GM21825 (cell line): ENCODE data around the gene MPP1.

ENCODE experiments used
- ATAC-seq: cut with Tn5 transposase; IDR thresholded peaks from one replicate; pipeline ENCODE4 v1.9.1; 2021; ENCODE audit warnings: mild to moderate bottlenecking, moderate library complexity; ENCODE audit not compliant: unreplicated experiment

The MPP1 gene

DNA sequence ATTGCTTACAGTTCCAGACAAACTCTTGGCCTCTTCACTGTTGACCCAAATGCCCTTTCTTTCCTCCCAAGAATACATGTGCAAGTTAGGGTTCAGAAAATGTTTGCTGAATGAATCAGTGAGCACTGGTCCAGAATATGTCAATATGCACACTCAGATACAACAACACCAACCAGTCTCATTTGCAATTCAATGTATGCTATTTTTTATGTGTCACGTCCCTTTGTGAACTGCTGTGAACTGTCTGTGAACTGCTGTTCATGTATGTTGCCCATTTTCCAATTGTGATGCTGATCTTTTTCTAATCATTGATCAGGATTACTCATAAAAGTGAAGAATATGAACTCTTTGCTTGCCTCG lies 72.2 kb downstream of the MPP1 start:
- no peak for ATAC-seq

DNA sequence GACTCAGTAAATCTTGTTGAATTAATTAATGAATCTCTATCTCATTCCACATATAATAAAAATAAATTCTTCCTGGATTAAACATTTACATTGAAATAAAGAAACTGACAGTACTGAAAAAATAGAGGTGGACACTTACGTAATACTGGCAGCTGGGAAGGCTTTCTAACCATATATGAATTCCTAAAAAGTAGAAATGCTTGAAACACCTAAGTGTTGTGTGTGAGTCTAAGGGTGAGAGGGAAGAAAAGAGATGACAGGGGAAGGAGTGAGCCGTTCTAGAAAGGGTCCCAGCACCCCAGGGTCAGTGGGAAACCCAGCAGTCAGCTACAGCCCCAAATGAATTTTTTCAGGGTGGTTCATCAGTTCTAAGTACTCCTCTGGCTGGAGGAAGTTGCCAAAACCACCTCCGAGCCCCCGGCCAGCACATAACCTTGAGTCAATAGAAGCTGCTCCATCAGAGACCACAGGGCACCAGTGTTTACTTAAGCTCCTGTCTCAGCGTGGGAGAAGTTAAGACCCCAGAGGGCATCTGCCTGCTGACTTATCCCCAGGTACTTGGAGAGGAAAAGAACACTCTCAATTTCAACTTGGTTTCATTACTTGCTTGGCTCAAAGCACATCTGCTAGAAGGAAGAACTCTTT lies 72.7 kb downstream of the MPP1 start:
- ATAC-seq, result no peak

DNA sequence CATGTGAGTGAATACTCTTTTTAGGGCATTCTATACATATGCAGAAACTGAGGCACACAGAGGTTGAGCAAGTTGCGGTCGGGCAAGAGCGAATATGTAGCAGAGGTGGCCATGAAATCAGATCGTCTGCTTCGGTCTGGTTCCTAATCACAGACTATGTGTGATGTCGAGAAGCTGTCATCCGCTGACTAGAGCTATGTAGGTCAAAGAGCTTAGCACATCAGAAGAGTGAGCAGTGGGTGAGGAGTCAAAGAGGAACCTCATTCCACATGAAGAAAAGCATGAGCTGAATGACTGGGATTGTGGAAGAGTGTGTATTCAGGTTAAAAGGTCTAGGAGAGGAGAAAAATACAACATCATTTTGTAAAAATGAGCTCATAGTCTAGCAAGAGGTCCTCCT lies 73.4 kb downstream of the MPP1 start:
- ATAC-seq, result no peak

DNA sequence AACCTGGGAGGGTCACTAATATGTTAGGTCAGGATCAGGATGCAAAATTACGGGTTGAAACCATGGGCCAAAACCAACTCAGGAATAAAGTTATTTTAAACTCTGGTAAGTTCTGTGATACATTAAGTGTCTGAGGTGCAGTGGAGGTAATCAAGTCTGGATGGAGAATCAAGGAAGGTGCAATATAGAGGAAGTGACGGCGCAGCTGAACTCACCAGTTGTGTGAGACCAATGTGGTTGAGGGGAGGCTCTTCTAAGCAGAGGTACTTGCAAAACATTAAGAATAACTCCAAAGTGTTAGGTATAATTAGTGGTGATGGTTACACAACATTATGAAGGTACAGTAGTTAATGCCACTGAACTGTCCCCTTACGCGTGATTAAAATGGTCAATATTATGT lies 74.1 kb downstream of the MPP1 start:
- ATAC-seq, result no peak

DNA sequence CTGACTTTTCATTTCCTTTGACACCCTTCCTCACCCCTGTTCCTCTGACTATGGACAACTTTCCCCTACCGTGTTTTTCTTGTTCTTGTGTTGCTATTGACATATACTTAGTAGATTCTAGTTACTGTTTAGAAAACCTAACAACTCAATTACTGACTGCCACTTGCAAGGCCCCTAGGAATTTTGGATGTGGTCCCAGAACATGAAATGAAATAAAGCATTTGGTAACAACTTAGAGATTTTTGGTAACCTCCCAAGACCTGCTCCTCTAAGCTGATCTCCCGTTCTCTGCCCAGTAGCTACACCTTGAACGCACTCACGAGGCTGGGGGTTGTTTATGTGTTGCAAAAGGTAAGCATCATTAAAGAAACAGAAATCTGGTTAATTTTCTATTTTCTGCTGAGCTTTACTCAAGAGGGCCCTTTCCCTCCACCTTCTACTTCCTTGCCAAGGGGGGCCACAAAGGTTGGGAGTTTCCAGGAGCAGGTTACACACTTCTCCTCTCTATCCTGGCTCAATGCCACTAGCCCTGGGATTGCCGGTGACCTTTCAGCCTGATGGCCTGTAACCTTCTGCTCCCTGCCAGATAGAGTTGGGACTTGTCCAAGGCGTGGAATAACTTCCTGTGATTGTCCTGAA lies 74.9 kb downstream of the MPP1 start:
- ATAC-seq, result no peak

DNA sequence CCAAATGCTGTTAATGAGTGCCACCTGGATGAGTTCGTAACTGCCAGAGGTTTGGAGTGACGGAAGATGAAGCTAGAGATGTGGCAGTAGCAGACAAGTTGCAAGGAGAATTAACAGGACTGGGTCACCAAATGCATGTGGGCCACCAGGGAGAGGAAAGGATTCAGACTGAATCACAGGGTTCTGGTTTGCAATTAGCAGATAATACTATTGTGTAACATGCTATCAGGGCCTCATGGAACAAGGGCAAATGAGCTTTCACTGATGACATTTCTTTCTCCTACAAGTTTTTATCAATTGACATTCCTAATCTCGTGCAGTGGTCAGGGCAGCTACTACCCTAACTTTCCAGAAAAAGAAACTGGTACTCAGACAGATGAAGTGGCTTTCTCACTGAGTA lies 75.8 kb downstream of the MPP1 start:
- ATAC-seq, result no peak
